CD4-positive, CD25-positive, alpha-beta regulatory T cell (primary cell): ENCODE measurements around the gene MYOF. TPM values are rescaled to one million over a fixed set of nuclear protein-coding genes. Genes with fewer than 3 reads are reported as not detected.

ENCODE experiments used
- ATAC-seq, 2 donors: fragments of 150-1000 bp; cut with Tn5 transposase; one replicate each; pipeline ENCODE4 v1.10.0; 2021; ENCODE audit warnings: low read depth in 2 of 2, moderate number of reproducible peaks in 2 of 2, moderate library complexity in 1 of 2
- DNase-seq, 3 donors: peaks; one replicate each; pipeline versions ENCODE4 v3.0.0 to v3.0.0-alpha.2; 2012 to 2022; ENCODE audit warnings: mixed read lengths in 1 of 3
- H3K27ac ChIP-seq: one replicate; pipeline ENCODE4 v1.7.0; 2013; ENCODE audit warnings: mild to moderate bottlenecking, low read length; ENCODE audit not compliant: insufficient read depth, poor library complexity, severe bottlenecking
- H3K27me3 ChIP-seq: one replicate; pipeline ENCODE4 v1.7.0; 2013; ENCODE audit warnings: low read length; ENCODE audit not compliant: control insufficient read depth, insufficient read depth
- H3K36me3 ChIP-seq: one replicate; pipeline ENCODE4 v1.7.0; 2013; ENCODE audit warnings: mild to moderate bottlenecking, low read length, moderate library complexity; ENCODE audit not compliant: control insufficient read depth, insufficient read depth
- H3K4me1 ChIP-seq: 2 replicates; pipeline ENCODE4 v1.7.0; 2013; ENCODE audit warnings: mild to moderate bottlenecking, low read length; ENCODE audit not compliant: insufficient read depth, control insufficient read depth, poor library complexity, severe bottlenecking
- H3K4me3 ChIP-seq: one replicate; pipeline ENCODE4 v1.7.0; 2013; ENCODE audit warnings: low read depth, mild to moderate bottlenecking, low read length, moderate library complexity
- H3K9me3 ChIP-seq, 2 experiments: 1 replicate in 1 of 2; 2 replicates in 1 of 2; pipeline ENCODE4 v1.7.0; 2013; ENCODE audit warnings: low read length in 2 of 2, mild to moderate bottlenecking in 1 of 2, moderate library complexity in 1 of 2; ENCODE audit not compliant: control insufficient read depth in 2 of 2
- H3K27ac Mint-ChIP-seq, 3 donors: one replicate each; pipeline ENCODE4 v1.8.0; 2020 to 2022; ENCODE audit warnings: mild to moderate bottlenecking in 3 of 3, mixed read lengths in 3 of 3, moderate library complexity in 2 of 3
- H3K27me3 Mint-ChIP-seq: one replicate; pipeline ENCODE4 v1.8.0; 2022; ENCODE audit warnings: mild to moderate bottlenecking, mixed read lengths
- H3K36me3 Mint-ChIP-seq: one replicate; pipeline ENCODE4 v1.8.0; 2020; ENCODE audit warnings: mixed read lengths
- H3K4me1 Mint-ChIP-seq, 4 donors: one replicate each; pipeline ENCODE4 v1.8.0; 2020 to 2022; ENCODE audit warnings: mixed read lengths in 4 of 4, mild to moderate bottlenecking in 1 of 4
- H3K4me3 Mint-ChIP-seq, 4 donors: one replicate each; pipeline ENCODE4 v1.8.0; 2020 to 2022; ENCODE audit warnings: mild to moderate bottlenecking in 4 of 4, mixed read lengths in 4 of 4, moderate library complexity in 3 of 4
- H3K9me3 Mint-ChIP-seq, 7 donors: one replicate each; pipeline ENCODE4 v1.8.0; 2020 to 2022; ENCODE audit warnings: mixed read lengths in 7 of 7, mild to moderate bottlenecking in 3 of 7, moderate library complexity in 2 of 7
- polyA plus RNA-seq, 4 donors: library from polyadenylated mRNA; unstranded; fragments of 300-500 nt; fragmentation: Illumina TruSeq; gene quantifications; one replicate each; pipeline ENCODE4 v1.2.3, GENCODE V29; 2021
- total RNA-seq: library from RNA; stranded (reverse); gene quantifications from one replicate; pipeline ENCODE4 v1.2.3, GENCODE V29; 2022

The MYOF gene
- total and polyA plus RNA-seq, 5 donors from 2014 or later = 0.23 to 1.0 (median 0.54) TPM

DNA sequence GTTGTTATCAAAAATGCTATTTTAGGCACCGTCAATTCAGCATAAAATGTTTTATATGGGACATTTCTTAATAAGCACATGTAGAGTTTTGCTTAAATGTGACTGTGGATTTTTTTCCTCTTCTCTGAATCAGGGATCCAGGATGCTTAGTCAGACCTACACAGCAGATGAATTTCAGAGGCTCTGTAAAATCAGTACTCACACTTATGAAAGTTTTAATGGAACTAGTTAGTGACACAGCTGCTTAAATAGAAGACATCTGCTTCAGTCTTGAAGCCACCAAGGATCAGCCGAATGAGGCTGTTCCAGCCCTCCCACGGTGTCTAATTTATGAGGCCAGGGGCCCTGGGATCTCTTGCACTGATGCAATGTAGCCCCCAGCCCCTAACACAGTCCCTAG is 136.0 kb downstream of the MYOF start:
- no peaks in the 10 kb centered on the region for H3K9me3 ChIP-seq
- no peak for DNase-seq
- peaks cover 0 to 4% (median 0%) of the 10 kb centered on the region in 4 donors for H3K4me1 Mint-ChIP-seq
- peaks cover 0 to 3% (median 0%) of the 10 kb centered on the region in 7 donors for H3K9me3 Mint-ChIP-seq
- no peaks in the 10 kb centered on the region for H3K27me3 ChIP-seq
- no peaks in the 10 kb centered on the region for H3K27me3 Mint-ChIP-seq
- no peak overlapping the region for H3K27ac ChIP-seq
- H3K36me3 ChIP-seq = no peaks in the 10 kb centered on the region
- no peaks in the 10 kb centered on the region for H3K36me3 Mint-ChIP-seq
- H3K27ac Mint-ChIP-seq = peak overlapping the region in 1 of 3 donors; percentile 18
- H3K4me3 Mint-ChIP-seq = no peak overlapping the region
- no peak overlapping the region for H3K4me3 ChIP-seq
- no peak for ATAC-seq
- H3K4me1 ChIP-seq = no peaks in the 10 kb centered on the region

DNA sequence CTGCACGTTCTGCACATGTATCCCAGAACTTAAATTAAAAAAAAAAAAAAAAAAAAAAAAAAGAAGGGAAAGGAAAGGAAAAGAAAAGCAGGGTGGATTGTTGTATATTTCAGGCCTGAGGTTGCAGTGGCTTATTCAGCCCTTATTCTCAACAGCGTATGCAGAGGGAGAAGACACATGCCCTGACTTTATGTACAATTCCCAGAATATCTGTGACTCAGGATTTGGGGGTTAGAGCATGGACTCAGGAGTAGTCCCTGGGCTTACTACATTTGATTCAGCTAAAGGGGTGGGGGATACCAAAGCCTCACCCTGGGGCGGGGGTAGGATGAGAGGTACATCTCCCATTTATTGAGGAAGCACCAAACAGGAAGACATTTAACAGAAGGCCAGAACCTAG is 137.4 kb downstream of the MYOF start:
- Histone ChIP-seq H3K36me3 (no peaks in the 10 kb centered on the region), H3K4me3 (no peak overlapping the region), H3K27ac (no peak overlapping the region), H3K4me1 (no peaks in the 10 kb centered on the region), H3K9me3 (no peaks in the 10 kb centered on the region), H3K27me3 (no peaks in the 10 kb centered on the region)
- Mint-ChIP-seq H3K4me3 (no peak overlapping the region), H3K27me3 (no peaks in the 10 kb centered on the region), H3K4me1 (peaks cover 0 to 4% (median 0%) of the 10 kb centered on the region in 4 donors), H3K9me3 (peaks cover 0 to 2% (median 0%) of the 10 kb centered on the region in 7 donors), H3K36me3 (no peaks in the 10 kb centered on the region), H3K27ac (no peak overlapping the region)
- ATAC-seq (no peak), DNase-seq (no peak)

DNA sequence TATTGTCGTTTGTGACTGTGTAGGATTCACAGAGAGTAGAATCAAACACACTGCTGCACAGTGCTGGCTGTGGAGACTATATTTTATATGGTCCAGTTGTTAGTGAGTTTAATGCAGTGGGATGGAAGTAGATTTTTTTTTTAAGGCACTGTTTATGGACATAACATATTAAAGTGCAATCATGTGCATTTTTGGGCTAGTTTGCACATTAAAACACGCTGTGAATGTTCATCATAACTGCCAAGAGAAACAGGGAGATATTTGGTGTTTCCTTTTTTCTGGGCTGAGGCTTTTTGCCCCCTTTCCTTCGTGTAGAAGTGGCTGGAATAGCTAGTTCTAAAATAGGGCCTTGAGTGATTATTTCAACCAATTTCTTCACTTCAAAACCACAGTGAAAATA is 139.2 kb downstream of the MYOF start:
- Mint-ChIP-seq H3K27ac (no peak overlapping the region), H3K4me1 (peaks cover 0 to 3% (median 0%) of the 10 kb centered on the region in 4 donors), H3K4me3 (no peak overlapping the region), H3K9me3 (peaks cover 0 to 2% (median 0%) of the 10 kb centered on the region in 7 donors), H3K36me3 (no peaks in the 10 kb centered on the region), H3K27me3 (peaks cover 4% of the 10 kb centered on the region)
- no peak for DNase-seq
- Histone ChIP-seq H3K27me3 (no peaks in the 10 kb centered on the region), H3K4me1 (no peaks in the 10 kb centered on the region), H3K4me3 (no peak overlapping the region), H3K27ac (no peak overlapping the region), H3K9me3 (no peaks in the 10 kb centered on the region), H3K36me3 (no peaks in the 10 kb centered on the region)
- no peak for ATAC-seq

DNA sequence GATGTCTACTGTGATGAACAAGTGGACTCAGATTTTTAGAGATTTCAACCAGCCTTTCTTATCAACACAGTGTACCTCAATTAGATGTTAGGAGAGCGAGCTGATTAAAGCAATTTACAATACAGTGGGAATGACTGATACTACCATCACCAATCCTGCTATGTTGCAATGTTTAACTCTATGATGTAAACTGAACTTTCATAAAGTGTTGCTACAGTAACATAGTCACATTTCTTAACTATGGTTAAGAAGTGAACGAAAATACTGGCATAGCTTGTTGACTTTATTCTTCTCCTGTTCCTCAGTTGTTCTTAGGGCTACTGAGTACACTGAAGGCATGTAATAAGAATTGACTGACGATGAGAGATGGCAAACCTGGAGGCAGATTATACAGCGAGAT is 139.8 kb downstream of the MYOF start:
- no peak overlapping the region for H3K27ac Mint-ChIP-seq
- peaks cover 0 to 2% (median 0%) of the 10 kb centered on the region in 7 donors for H3K9me3 Mint-ChIP-seq
- Histone ChIP-seq H3K27me3 (no peaks in the 10 kb centered on the region), H3K9me3 (no peaks in the 10 kb centered on the region), H3K4me1 (no peaks in the 10 kb centered on the region), H3K27ac (no peak overlapping the region), H3K4me3 (no peak overlapping the region), H3K36me3 (no peaks in the 10 kb centered on the region)
- H3K4me3 Mint-ChIP-seq = no peak overlapping the region
- H3K27me3 Mint-ChIP-seq = peaks cover 4% of the 10 kb centered on the region
- no peak for ATAC-seq
- no peaks in the 10 kb centered on the region for H3K36me3 Mint-ChIP-seq
- DNase-seq = no peak
- H3K4me1 Mint-ChIP-seq = no peaks in the 10 kb centered on the region

DNA sequence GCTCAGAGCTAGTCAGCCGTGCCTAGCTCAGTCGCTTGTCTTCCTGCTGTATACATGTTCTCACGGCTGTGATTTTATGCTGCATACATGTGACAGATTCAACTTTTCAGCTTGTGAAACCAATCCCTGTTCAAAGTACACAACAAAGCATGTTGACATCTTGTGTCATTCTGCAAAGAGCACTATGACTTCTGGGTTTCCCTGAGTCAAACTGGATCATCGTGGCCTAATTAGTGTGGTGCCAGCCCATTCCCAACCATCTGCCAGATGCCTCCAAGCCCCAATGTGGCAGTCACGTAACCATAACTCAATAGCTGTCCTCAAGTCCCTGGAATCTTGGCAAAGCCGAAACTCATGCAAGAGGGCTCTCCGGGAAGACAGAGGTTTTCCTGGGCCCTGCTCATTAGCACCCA is 144.8 kb downstream of the MYOF start:
- Mint-ChIP-seq H3K36me3 (no peaks in the 10 kb centered on the region), H3K27ac (no peak overlapping the region), H3K9me3 (no peaks in the 10 kb centered on the region), H3K27me3 (peaks cover 4% of the 10 kb centered on the region), H3K4me1 (no peaks in the 10 kb centered on the region), H3K4me3 (no peak overlapping the region)
- no peaks in the 10 kb centered on the region for H3K27me3 ChIP-seq
- no peaks in the 10 kb centered on the region for H3K4me1 ChIP-seq
- no peak for DNase-seq
- no peaks in the 10 kb centered on the region for H3K36me3 ChIP-seq
- H3K4me3 ChIP-seq = no peak overlapping the region
- no peaks in the 10 kb centered on the region for H3K9me3 ChIP-seq
- no peak for ATAC-seq
- H3K27ac ChIP-seq = no peak overlapping the region

DNA sequence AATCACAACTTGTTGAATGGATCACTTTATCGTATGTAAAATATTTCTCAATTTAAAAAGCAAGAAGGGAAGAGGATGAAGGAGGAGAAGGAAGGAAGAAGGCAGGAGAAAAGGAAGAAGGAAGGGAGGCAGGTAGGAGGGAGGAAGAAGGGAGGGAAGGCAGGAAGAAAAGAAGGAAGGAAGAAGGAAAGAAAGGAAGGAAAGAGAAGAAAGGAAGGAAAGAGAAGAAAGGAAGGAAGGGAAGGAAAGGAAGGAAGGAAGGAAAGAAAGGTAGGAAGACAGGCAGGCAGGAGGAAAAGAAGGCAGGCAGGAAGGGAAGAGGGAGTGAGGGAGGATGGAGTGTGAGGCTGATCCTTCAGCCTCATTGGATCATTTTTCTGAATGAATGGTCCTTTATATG is 145.5 kb downstream of the MYOF start:
- Histone ChIP-seq H3K27me3 (no peaks in the 10 kb centered on the region), H3K4me1 (no peaks in the 10 kb centered on the region), H3K4me3 (no peak overlapping the region), H3K27ac (no peak overlapping the region), H3K9me3 (no peaks in the 10 kb centered on the region), H3K36me3 (no peaks in the 10 kb centered on the region)
- Mint-ChIP-seq H3K27ac (no peak overlapping the region), H3K36me3 (no peaks in the 10 kb centered on the region), H3K27me3 (peaks cover 4% of the 10 kb centered on the region), H3K9me3 (no peaks in the 10 kb centered on the region), H3K4me3 (no peak overlapping the region), H3K4me1 (no peaks in the 10 kb centered on the region)
- DNase-seq = no peak
- ATAC-seq = no peak

DNA sequence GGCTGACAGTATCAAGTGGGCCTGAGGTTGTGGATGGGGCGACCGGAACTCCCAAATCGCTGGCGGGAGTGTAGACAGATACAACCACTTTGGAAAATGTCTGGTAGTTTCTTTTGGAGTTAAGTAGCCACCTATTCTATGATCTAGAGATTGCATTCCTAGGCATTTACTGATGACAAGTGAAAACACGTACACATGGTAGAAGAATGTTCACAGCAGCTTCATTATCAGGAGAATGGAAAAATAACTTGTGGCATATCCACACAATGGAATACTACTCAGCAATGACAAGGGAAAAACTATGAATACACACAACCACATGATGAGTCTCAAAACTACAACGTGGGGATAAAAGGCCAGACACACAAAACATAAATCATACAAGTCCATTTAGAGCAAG is 146.0 kb downstream of the MYOF start:
- no peaks in the 10 kb centered on the region for H3K27me3 ChIP-seq
- no peaks in the 10 kb centered on the region for H3K9me3 Mint-ChIP-seq
- H3K4me1 ChIP-seq = no peaks in the 10 kb centered on the region
- no peak overlapping the region for H3K27ac Mint-ChIP-seq
- H3K36me3 Mint-ChIP-seq = no peaks in the 10 kb centered on the region
- H3K4me1 Mint-ChIP-seq = no peaks in the 10 kb centered on the region
- H3K27ac ChIP-seq = no peak overlapping the region
- H3K27me3 Mint-ChIP-seq = peaks cover 4% of the 10 kb centered on the region
- no peaks in the 10 kb centered on the region for H3K36me3 ChIP-seq
- H3K4me3 ChIP-seq = no peak overlapping the region
- ATAC-seq (no peak), DNase-seq (no peak)
- H3K9me3 ChIP-seq = no peaks in the 10 kb centered on the region
- H3K4me3 Mint-ChIP-seq = no peak overlapping the region

DNA sequence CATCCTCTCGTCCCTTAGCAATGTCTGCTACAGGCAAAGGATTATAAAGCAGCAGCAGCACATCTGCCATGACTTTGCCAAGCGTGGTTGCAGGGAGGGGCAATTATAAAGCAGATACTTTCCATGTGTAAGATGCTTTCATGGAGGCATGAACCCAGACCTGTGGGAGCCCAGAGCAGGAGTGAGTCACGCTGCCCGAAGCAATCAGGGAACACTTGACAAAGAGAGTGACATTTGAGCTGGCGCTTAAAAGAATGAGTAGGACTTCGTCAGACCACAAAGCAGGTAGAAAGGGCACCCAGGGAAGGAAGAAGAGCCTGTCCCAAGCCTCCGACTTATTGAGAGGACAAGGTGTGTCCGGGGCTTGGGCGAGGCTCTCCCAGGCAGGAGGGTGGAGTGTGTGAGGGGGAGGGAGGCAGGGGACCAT is 147.2 kb downstream of the MYOF start:
- H3K27me3 Mint-ChIP-seq = peaks cover 4% of the 10 kb centered on the region

More for the DNA sequence above, 147.2 kb downstream of the MYOF start:
- no peaks in the 10 kb centered on the region for H3K27me3 ChIP-seq
- no peaks in the 10 kb centered on the region for H3K36me3 Mint-ChIP-seq
- H3K36me3 ChIP-seq = no peaks in the 10 kb centered on the region
- no peak overlapping the region for H3K27ac ChIP-seq
- ATAC-seq (no peak), DNase-seq (no peak)
- no peaks in the 10 kb centered on the region for H3K4me1 ChIP-seq
- no peaks in the 10 kb centered on the region for H3K9me3 ChIP-seq
- no peak overlapping the region for H3K4me3 ChIP-seq
- H3K4me3 Mint-ChIP-seq = no peak overlapping the region
- no peak overlapping the region for H3K27ac Mint-ChIP-seq
- no peaks in the 10 kb centered on the region for H3K4me1 Mint-ChIP-seq
- no peaks in the 10 kb centered on the region for H3K9me3 Mint-ChIP-seq
